Measurements from ENCODE around the gene SLC34A3. TPM values are rescaled to one million over a fixed set of nuclear protein-coding genes. Genes with fewer than 3 reads are reported as not detected.
"Not testable (repeated sequence)": the region's sequence is repeated elsewhere in the genome, so short reads cannot be mapped to it uniquely, and the experiment has no call there.

The SLC34A3 gene
- total RNA-seq, 3 donors from 2014 or later: not detected

DNA sequence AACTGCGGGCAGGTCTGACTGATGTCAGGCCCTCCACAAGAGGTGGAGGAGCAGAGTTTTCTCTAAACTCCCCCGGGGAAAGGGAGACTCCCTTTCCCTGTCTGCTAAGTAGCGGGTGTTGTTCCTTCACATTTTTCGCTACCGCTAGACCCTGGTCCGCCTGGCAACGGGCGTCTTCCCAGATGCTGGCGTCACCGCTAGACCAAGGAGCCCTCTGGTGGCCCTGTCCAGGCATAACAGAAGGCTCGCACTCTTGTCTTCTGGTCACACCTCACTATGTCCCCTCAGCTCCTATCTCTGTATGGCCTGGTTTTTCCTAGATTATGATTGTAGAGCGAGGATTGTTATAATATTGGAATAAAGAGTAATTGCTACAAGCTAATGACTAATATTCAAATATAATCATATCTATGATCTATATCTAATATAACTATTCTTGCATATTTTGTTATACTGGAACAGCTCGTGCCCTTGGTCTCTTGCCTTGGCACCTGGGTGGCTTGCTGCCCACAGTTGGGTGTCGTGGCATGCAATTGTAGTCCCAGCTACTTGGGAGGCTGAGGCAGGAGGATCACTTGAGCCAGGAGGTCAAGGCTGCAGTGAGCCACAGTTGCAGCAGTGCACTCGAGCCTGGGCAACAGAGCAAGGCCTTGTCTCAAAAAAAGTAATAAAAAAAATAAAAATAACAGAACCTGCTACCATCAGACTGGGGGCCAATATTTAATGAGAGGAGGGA, 31.6 kb downstream of the SLC34A3 start:
- H3K36me3 ChIP-seq (ENCODE audit: low read depth); H3K4me1 ChIP-seq (ENCODE audit: low read depth); H3K4me3 ChIP-seq; H3K9me3 ChIP-seq; intact Hi-C loops (cut with DNase I, micrococcal nuclease); ATAC-seq: not testable (repeated sequence)
- TF ChIP-seq, protein P1, sequence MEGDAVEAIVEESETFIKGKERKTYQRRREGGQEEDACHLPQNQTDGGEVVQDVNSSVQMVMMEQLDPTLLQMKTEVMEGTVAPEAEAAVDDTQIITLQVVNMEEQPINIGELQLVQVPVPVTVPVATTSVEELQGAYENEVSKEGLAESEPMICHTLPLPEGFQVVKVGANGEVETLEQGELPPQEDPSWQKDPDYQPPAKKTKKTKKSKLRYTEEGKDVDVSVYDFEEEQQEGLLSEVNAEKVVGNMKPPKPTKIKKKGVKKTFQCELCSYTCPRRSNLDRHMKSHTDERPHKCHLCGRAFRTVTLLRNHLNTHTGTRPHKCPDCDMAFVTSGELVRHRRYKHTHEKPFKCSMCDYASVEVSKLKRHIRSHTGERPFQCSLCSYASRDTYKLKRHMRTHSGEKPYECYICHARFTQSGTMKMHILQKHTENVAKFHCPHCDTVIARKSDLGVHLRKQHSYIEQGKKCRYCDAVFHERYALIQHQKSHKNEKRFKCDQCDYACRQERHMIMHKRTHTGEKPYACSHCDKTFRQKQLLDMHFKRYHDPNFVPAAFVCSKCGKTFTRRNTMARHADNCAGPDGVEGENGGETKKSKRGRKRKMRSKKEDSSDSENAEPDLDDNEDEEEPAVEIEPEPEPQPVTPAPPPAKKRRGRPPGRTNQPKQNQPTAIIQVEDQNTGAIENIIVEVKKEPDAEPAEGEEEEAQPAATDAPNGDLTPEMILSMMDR (IDR thresholded peaks at IDR 0.05): peak; percentile 8
- DNase-seq: peak in 1 of 3 donors; percentile 46

DNA sequence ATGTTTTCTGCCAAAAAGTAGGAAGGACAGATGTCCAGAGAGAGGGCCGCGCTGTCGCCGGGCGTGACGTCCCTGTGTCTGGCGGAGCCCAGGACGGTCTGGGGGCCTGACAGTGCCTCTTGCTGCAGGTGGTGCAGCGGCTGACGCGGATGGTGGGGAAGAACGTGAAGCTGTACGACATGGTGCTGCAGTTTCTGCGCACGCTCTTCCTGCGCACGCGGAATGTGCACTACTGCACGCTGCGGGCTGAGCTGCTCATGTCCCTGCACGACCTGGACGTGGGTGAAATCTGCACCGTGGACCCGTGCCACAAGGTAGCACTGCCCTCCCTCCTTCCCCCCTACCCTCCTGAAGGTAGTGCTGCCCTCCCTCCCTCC, 32.2 kb downstream of the SLC34A3 start:
- peak; percentile 10 for ATAC-seq
- DNase-seq: peak in 1 of 3 donors; percentile 28
- TF ChIP-seq, protein P1 (IDR thresholded peaks at IDR 0.05): no peak
- intact Hi-C loops (cut with DNase I, micrococcal nuclease): no loop called here
- Histone ChIP-seq H3K9me3 (no peaks in the 10 kb centered on the region), H3K36me3 (ENCODE audit: low read depth) (peaks cover 3% of the 10 kb centered on the region), H3K4me1 (ENCODE audit: low read depth) (peaks cover 6% of the 10 kb centered on the region), H3K4me3 (no peak overlapping the region)

DNA sequence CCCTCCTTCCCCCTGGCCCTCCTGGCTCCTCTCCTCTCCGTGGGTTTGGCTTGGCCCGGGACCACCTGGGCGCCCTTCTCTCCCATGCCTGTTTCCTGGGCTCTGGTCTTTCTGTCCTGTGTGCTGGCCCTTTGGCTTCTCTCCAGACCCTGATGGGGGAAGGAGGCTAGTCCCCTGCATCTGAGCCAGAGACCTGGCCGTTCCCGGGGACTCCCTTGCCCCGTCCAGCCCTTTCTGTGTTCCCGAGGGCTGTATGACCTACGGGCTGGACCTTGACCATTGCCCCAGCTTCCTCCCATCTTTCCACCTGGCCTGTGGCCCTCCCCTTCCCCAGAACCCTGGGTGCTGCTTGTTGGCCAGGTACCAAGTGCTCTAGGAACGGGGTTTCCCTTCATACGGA, 32.8 kb downstream of the SLC34A3 start:
- no peak overlapping the region for H3K4me3 ChIP-seq
- H3K4me1 ChIP-seq (ENCODE audit: low read depth): peaks cover 9% of the 10 kb centered on the region
- peaks cover 3% of the 10 kb centered on the region for H3K36me3 ChIP-seq (ENCODE audit: low read depth)
- TF ChIP-seq, protein P1 (IDR thresholded peaks at IDR 0.05): no peak
- intact Hi-C loops (cut with DNase I, micrococcal nuclease): no loop called here
- no peak for ATAC-seq
- DNase-seq: peak in 1 of 3 donors; percentile 22
- H3K9me3 ChIP-seq: no peaks in the 10 kb centered on the region

DNA sequence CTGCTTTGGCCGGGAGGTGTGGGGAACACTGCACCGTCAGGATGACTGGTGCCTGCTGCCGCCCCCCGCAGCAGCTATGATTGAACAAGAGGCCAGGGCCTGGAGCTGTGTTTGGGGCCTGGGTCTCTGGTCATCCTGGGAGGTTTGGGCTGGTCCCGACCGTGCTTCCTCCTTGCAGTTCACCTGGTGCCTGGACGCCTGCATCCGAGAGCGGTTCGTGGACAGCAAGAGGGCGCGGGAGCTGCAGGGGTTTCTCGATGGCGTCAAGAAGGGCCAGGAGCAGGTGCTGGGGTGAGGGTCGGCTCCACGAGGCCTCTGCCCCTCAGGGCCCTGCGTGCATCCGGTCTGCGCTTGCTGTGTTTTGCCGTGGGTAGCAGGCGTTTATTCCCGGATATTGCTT, 33.4 kb downstream of the SLC34A3 start:
- intact Hi-C loops (cut with DNase I, micrococcal nuclease): no loop called here
- TF ChIP-seq, protein P1 (IDR thresholded peaks at IDR 0.05): no peak
- peaks cover 3% of the 10 kb centered on the region for H3K36me3 ChIP-seq (ENCODE audit: low read depth)
- ATAC-seq (no peak), DNase-seq (peak in 1 of 3 donors; percentile 24)
- no peaks in the 10 kb centered on the region for H3K9me3 ChIP-seq
- no peak overlapping the region for H3K4me3 ChIP-seq
- peaks cover 15% of the 10 kb centered on the region for H3K4me1 ChIP-seq (ENCODE audit: low read depth)

DNA sequence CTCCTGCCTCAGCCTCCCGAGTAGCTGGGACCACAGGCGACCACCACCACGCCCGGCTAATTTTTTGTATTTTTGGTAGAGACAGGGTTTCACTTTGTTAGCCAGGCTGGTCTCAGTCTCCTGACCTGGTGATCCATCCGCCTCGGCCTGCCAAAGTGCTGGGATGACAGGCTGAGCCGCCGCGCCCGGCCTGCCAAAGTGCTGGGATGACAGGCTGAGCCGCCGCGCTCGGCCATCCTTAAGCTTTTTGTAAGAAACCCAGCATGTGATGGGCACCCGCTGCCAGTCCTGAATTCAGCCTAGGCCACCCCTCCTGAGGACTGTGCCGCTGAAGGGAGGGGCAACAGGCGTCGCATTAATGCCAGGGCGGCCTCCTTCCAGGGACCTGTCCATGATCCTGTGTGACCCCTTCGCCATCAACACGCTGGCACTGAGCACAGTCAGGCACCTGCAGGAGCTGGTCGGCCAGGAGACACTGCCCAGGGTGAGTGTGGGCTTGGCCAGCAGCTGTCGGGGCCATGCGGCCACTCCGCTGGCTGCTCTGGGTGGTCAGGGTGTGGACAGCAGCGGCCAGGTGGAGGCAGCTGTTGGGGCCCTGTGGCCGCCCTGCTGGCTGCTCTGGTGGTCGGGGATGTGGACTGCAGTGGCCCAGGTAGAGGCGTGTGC, 34.9 kb downstream of the SLC34A3 start:
- Histone ChIP-seq H3K4me3 (no peak overlapping the region), H3K9me3 (no peaks in the 10 kb centered on the region), H3K36me3 (ENCODE audit: low read depth) (peaks cover 3% of the 10 kb centered on the region), H3K4me1 (ENCODE audit: low read depth) (peaks cover 22% of the 10 kb centered on the region)
- ATAC-seq (no peak), DNase-seq (no peak)
- intact Hi-C loops (cut with DNase I, micrococcal nuclease): no loop called here
- TF ChIP-seq, protein P1 (IDR thresholded peaks at IDR 0.05): no peak
